ENCODE measurements around the gene PPP2R5D. TPM values are rescaled to one million over a fixed set of nuclear protein-coding genes. Genes with fewer than 3 reads are reported as not detected.
"Not testable (repeated sequence)": the region's sequence is repeated elsewhere in the genome, so short reads cannot be mapped to it uniquely, and the experiment has no call there.

PPP2R5D gene
- total RNA-seq, 1 experiment from 2014 or later, result 53.7 TPM

- Histone ChIP-seq H3K36me3 (ENCODE audit: low read depth) (peaks cover 11% of the 10 kb centered on the region; the same call in 1 of the 2 replicates), H3K4me1 (replicated peaks; ENCODE audit: insufficient read depth) (no peaks in the 10 kb centered on the region), H3K79me2 (ENCODE audit: low read depth) (no peaks in the 10 kb centered on the region), H3K27ac (no peak overlapping the region), H3K4me2 (no peak overlapping the region), H3K4me3 (no peak overlapping the region), H3K27me3 (ENCODE audit: insufficient read depth, low read depth) (no peaks in the 10 kb centered on the region), H3F3A (ENCODE audit: insufficient read depth, low read depth) (peaks cover 4% of the 10 kb centered on the region; the same call in 1 of the 2 replicates), H4K20me1 (ENCODE audit: insufficient read depth) (no peaks in the 10 kb centered on the region), H3K9me3 (ENCODE audit: insufficient read depth, low read depth) (no peaks in the 10 kb centered on the region), H2AFZ (no peak overlapping the region), H3K9me2 (ENCODE audit: insufficient read depth) (no peaks in the 10 kb centered on the region)
- ChIA-PET CTCF (no interaction called here), POLR2A (ENCODE audit: unreplicated experiment) (no interaction called here)
- TF ChIP-seq CTCF (conservative IDR thresholded peaks at IDR 0.05) (no peak), EZH2 (IDR thresholded peaks at IDR 0.05; ENCODE audit: low read depth) (no peak)
- intact Hi-C loops (cut with micrococcal nuclease; ENCODE audit: unreplicated experiment), result no loop called here
- no peak for DNase-seq
- BruUV-seq (replicated peaks), result no TSS peak
Measured at GRCh38 chr6:42939810-42940167, 44.6 kb upstream of the PPP2R5D start.

- Histone ChIP-seq H3K4me3 (no peak overlapping the region), H3K4me1 (replicated peaks; ENCODE audit: insufficient read depth) (no peaks in the 10 kb centered on the region), H3K27ac (no peak overlapping the region), H3K36me3 (ENCODE audit: low read depth) (peaks cover 10% of the 10 kb centered on the region; the same call in 1 of the 2 replicates), H4K20me1 (ENCODE audit: insufficient read depth) (no peaks in the 10 kb centered on the region), H3K79me2 (ENCODE audit: low read depth) (no peaks in the 10 kb centered on the region), H2AFZ (no peak overlapping the region), H3K4me2 (no peak overlapping the region), H3K27me3 (ENCODE audit: insufficient read depth, low read depth) (no peaks in the 10 kb centered on the region), H3K9me2 (ENCODE audit: insufficient read depth) (no peaks in the 10 kb centered on the region), H3F3A (ENCODE audit: insufficient read depth, low read depth) (0 out of 2 replicates have a peak, but pooled peaks cover 4% of the 10 kb centered on the region), H3K9me3 (ENCODE audit: insufficient read depth, low read depth) (no peaks in the 10 kb centered on the region)
- ChIA-PET POLR2A (ENCODE audit: unreplicated experiment) (no interaction called here), CTCF (interaction anchor here (0.6 kb wide), 1 partner anchor 191 kb away, joined by 8 read pairs; no protein-coding TSS in a partner anchor)
- intact Hi-C loops (cut with micrococcal nuclease; ENCODE audit: unreplicated experiment), result no loop called here
- no peak for DNase-seq
- BruUV-seq (replicated peaks), result no TSS peak
- TF ChIP-seq CTCF (conservative IDR thresholded peaks at IDR 0.05), result no peak
- no peak for TF ChIP-seq EZH2 (IDR thresholded peaks at IDR 0.05; ENCODE audit: low read depth)
Measured at GRCh38 chr6:42940493-42941045, 43.8 kb upstream of the PPP2R5D start.

GRCh38 chr6:42941356-42941755, 43.0 kb upstream of the PPP2R5D start:
- H3K27ac ChIP-seq; DNase-seq; intact Hi-C loops (cut with micrococcal nuclease; ENCODE audit: unreplicated experiment); H3K79me2 ChIP-seq (ENCODE audit: low read depth); H3K4me3 ChIP-seq; H3K4me2 ChIP-seq; H3K9me2 ChIP-seq (ENCODE audit: insufficient read depth); H3K27me3 ChIP-seq (ENCODE audit: insufficient read depth, low read depth); H3K9me3 ChIP-seq (ENCODE audit: insufficient read depth, low read depth); H3K36me3 ChIP-seq (ENCODE audit: low read depth); BruUV-seq (replicated peaks); H2AFZ ChIP-seq; H3K4me1 ChIP-seq (replicated peaks; ENCODE audit: insufficient read depth); CTCF ChIA-PET; H4K20me1 ChIP-seq (ENCODE audit: insufficient read depth); H3F3A ChIP-seq (ENCODE audit: insufficient read depth, low read depth): not testable (repeated sequence)
- POLR2A ChIA-PET (ENCODE audit: unreplicated experiment), result interaction anchor here (0.7 kb wide), 1 partner anchor 33 kb away, joined by 6 read pairs; no protein-coding TSS in a partner anchor

GRCh38 chr6:42942444-42942843, 41.9 kb upstream of the PPP2R5D start:
- no peak overlapping the region for H2AFZ ChIP-seq
- H3K9me3 ChIP-seq (ENCODE audit: insufficient read depth, low read depth), result no peaks in the 10 kb centered on the region
- 0 out of 2 replicates have a peak, but pooled peaks cover 4% of the 10 kb centered on the region for H3F3A ChIP-seq (ENCODE audit: insufficient read depth, low read depth)
- no peaks in the 10 kb centered on the region for H4K20me1 ChIP-seq (ENCODE audit: insufficient read depth)
- H3K4me2 ChIP-seq, result no peak overlapping the region
- no TSS peak for BruUV-seq (replicated peaks)
- intact Hi-C loops (cut with micrococcal nuclease; ENCODE audit: unreplicated experiment), result no loop called here
- H3K27ac ChIP-seq, result no peak overlapping the region
- TF ChIP-seq EZH2 (IDR thresholded peaks at IDR 0.05; ENCODE audit: low read depth) (no peak), CTCF (conservative IDR thresholded peaks at IDR 0.05) (no peak)
- POLR2A ChIA-PET (ENCODE audit: unreplicated experiment), result no interaction called here
- no peaks in the 10 kb centered on the region for H3K27me3 ChIP-seq (ENCODE audit: insufficient read depth, low read depth)
- H3K79me2 ChIP-seq (ENCODE audit: low read depth), result no peaks in the 10 kb centered on the region
- H3K4me3 ChIP-seq, result no peak overlapping the region
- no peak for DNase-seq
- H3K4me1 ChIP-seq (replicated peaks; ENCODE audit: insufficient read depth), result no peaks in the 10 kb centered on the region
- no peaks in the 10 kb centered on the region for H3K9me2 ChIP-seq (ENCODE audit: insufficient read depth)
- no peaks in the 10 kb centered on the region for H3K36me3 ChIP-seq (ENCODE audit: low read depth)
- CTCF ChIA-PET, result interaction anchor here (0.7 kb wide), 1 partner anchor 201 kb away, joined by 5 read pairs; no protein-coding TSS in a partner anchor

All from PC-9 (cell line).